Central memory CD8-positive, alpha-beta T cell (primary cell): Measurements from ENCODE around the gene IPP.
"Not testable (repeated sequence)": the region's sequence is repeated elsewhere in the genome, so short reads cannot be mapped to it uniquely, and the experiment has no call there.

Source experiments
- ATAC-seq: fragments of 150-1000 bp; cut with Tn5 transposase; replicated peaks from 2 replicates; pipeline ENCODE4 v1.10.0; 2022; ENCODE audit warnings: mild to moderate bottlenecking, moderate FRiP score, moderate number of reproducible peaks; ENCODE audit not compliant: poor library complexity, severe bottlenecking; ENCODE audit errors: extremely low read depth
- DNase-seq, 2 donors: peaks; one replicate each; pipeline ENCODE4 v3.0.0; 2021; ENCODE audit warnings: low spot score in 2 of 2
- H3K27ac Mint-ChIP-seq: one replicate; pipeline ENCODE4 v1.8.0; 2022; ENCODE audit warnings: low read depth, mild to moderate bottlenecking, moderate library complexity, mixed read lengths
- H3K27me3 Mint-ChIP-seq: one replicate; pipeline ENCODE4 v1.8.0; 2022; ENCODE audit warnings: mixed read lengths
- H3K36me3 Mint-ChIP-seq: one replicate; pipeline ENCODE4 v1.8.0; 2022; ENCODE audit warnings: mild to moderate bottlenecking, moderate library complexity, mixed read lengths; ENCODE audit not compliant: insufficient read depth
- H3K4me1 Mint-ChIP-seq: one replicate; pipeline ENCODE4 v1.8.0; 2022; ENCODE audit warnings: mixed read lengths
- H3K4me3 Mint-ChIP-seq: one replicate; pipeline ENCODE4 v1.8.0; 2022; ENCODE audit warnings: mild to moderate bottlenecking, moderate library complexity, mixed read lengths
- H3K9me3 Mint-ChIP-seq: one replicate; pipeline ENCODE4 v1.8.0; 2022; ENCODE audit warnings: mixed read lengths

The IPP gene

GRCh38 chr1:45730075-45730779, 20.2 kb downstream of the IPP start:
- DNase-seq = no peak
- H3K4me3 Mint-ChIP-seq = no peak overlapping the region
- H3K9me3 Mint-ChIP-seq = no peaks in the 10 kb centered on the region
- no peak for ATAC-seq
- H3K27me3 Mint-ChIP-seq = no peaks in the 10 kb centered on the region
- H3K27ac Mint-ChIP-seq = no peak overlapping the region
- peaks cover 10% of the 10 kb centered on the region for H3K4me1 Mint-ChIP-seq
- peaks cover 15% of the 10 kb centered on the region for H3K36me3 Mint-ChIP-seq

- ATAC-seq, H3K27ac Mint-ChIP-seq, DNase-seq, H3K4me1 Mint-ChIP-seq, H3K27me3 Mint-ChIP-seq, H3K9me3 Mint-ChIP-seq, H3K4me3 Mint-ChIP-seq: not testable (repeated sequence)
- H3K36me3 Mint-ChIP-seq = peaks cover 12% of the 10 kb centered on the region
Measured at GRCh38 chr1:45726007-45726406, 24.4 kb downstream of the IPP start.

- Mint-ChIP-seq H3K27me3 (no peaks in the 10 kb centered on the region), H3K4me3 (no peak overlapping the region), H3K4me1 (no peaks in the 10 kb centered on the region), H3K9me3 (no peaks in the 10 kb centered on the region), H3K27ac (no peak overlapping the region), H3K36me3 (peaks cover 12% of the 10 kb centered on the region)
- ATAC-seq (no peak), DNase-seq (no peak)
Measured at GRCh38 chr1:45723248-45723930, 27.1 kb downstream of the IPP start.

- ATAC-seq = no peak
- no peaks in the 10 kb centered on the region for H3K27me3 Mint-ChIP-seq
Measured at GRCh38 chr1:45722809-45723208, 27.6 kb downstream of the IPP start.

GRCh38 chr1:45721207-45721606, 29.2 kb downstream of the IPP start:
- Mint-ChIP-seq H3K27me3 (no peaks in the 10 kb centered on the region), H3K4me3 (no peak overlapping the region), H3K4me1 (no peaks in the 10 kb centered on the region), H3K27ac (no peak overlapping the region), H3K36me3 (peaks cover 10% of the 10 kb centered on the region), H3K9me3 (no peaks in the 10 kb centered on the region)
- DNase-seq (no peak), ATAC-seq (no peak)

More at GRCh38 chr1:45722809-45723208, 27.6 kb downstream of the IPP start:
- H3K9me3 Mint-ChIP-seq = no peaks in the 10 kb centered on the region
- no peak overlapping the region for H3K27ac Mint-ChIP-seq
- no peaks in the 10 kb centered on the region for H3K4me1 Mint-ChIP-seq
- no peak for DNase-seq
- H3K36me3 Mint-ChIP-seq = peaks cover 12% of the 10 kb centered on the region
- H3K4me3 Mint-ChIP-seq = no peak overlapping the region

- Mint-ChIP-seq H3K4me3 (no peak overlapping the region), H3K4me1 (no peaks in the 10 kb centered on the region), H3K27ac (peak overlapping the region; percentile 19), H3K9me3 (no peaks in the 10 kb centered on the region), H3K36me3 (peaks cover 17% of the 10 kb centered on the region), H3K27me3 (no peaks in the 10 kb centered on the region)
- ATAC-seq = no peak
- DNase-seq = no peak
Measured at GRCh38 chr1:45718289-45718688, 32.2 kb downstream of the IPP start.

GRCh38 chr1:45717386-45717785, 33.1 kb downstream of the IPP start:
- H3K4me3 Mint-ChIP-seq, H3K4me1 Mint-ChIP-seq, DNase-seq, H3K27me3 Mint-ChIP-seq, H3K9me3 Mint-ChIP-seq, H3K27ac Mint-ChIP-seq, ATAC-seq: not testable (repeated sequence)
- peaks cover 20% of the 10 kb centered on the region for H3K36me3 Mint-ChIP-seq

GRCh38 chr1:45716700-45717099, 33.8 kb downstream of the IPP start:
- peaks cover 25% of the 10 kb centered on the region for H3K36me3 Mint-ChIP-seq
- no peaks in the 10 kb centered on the region for H3K9me3 Mint-ChIP-seq
- no peak overlapping the region for H3K4me3 Mint-ChIP-seq
- H3K27ac Mint-ChIP-seq = no peak overlapping the region
- H3K27me3 Mint-ChIP-seq = no peaks in the 10 kb centered on the region
- DNase-seq = no peak
- no peak for ATAC-seq
- no peaks in the 10 kb centered on the region for H3K4me1 Mint-ChIP-seq

GRCh38 chr1:45713711-45714110, 36.7 kb downstream of the IPP start:
- H3K9me3 Mint-ChIP-seq = no peaks in the 10 kb centered on the region
- H3K36me3 Mint-ChIP-seq = peaks cover 28% of the 10 kb centered on the region
- DNase-seq (no peak), ATAC-seq (no peak)
- H3K4me3 Mint-ChIP-seq = no peak overlapping the region
- H3K27me3 Mint-ChIP-seq = no peaks in the 10 kb centered on the region
- no peaks in the 10 kb centered on the region for H3K4me1 Mint-ChIP-seq
- no peak overlapping the region for H3K27ac Mint-ChIP-seq

- Mint-ChIP-seq H3K27ac (no peak overlapping the region), H3K9me3 (peaks cover 8% of the 10 kb centered on the region), H3K4me1 (no peaks in the 10 kb centered on the region), H3K27me3 (no peaks in the 10 kb centered on the region), H3K4me3 (no peak overlapping the region), H3K36me3 (peaks cover 9% of the 10 kb centered on the region)
- DNase-seq (no peak), ATAC-seq (no peak)
Measured at GRCh38 chr1:45704637-45705036, 45.8 kb downstream of the IPP start.

- no peaks in the 10 kb centered on the region for H3K27me3 Mint-ChIP-seq
- peaks cover 35% of the 10 kb centered on the region for H3K36me3 Mint-ChIP-seq
- H3K4me3 Mint-ChIP-seq = no peak overlapping the region
- DNase-seq (no peak), ATAC-seq (no peak)
- H3K27ac Mint-ChIP-seq = no peak overlapping the region
- no peaks in the 10 kb centered on the region for H3K9me3 Mint-ChIP-seq
- H3K4me1 Mint-ChIP-seq = peaks cover 6% of the 10 kb centered on the region
Measured at GRCh38 chr1:45694823-45695222, 55.6 kb downstream of the IPP start.

GRCh38 chr1:45693811-45694210, 56.6 kb downstream of the IPP start:
- not testable (repeated sequence) for H3K4me1 Mint-ChIP-seq

More at GRCh38 chr1:45693811-45694210, 56.6 kb downstream of the IPP start:
- DNase-seq, H3K4me3 Mint-ChIP-seq, H3K27ac Mint-ChIP-seq, ATAC-seq, H3K27me3 Mint-ChIP-seq, H3K9me3 Mint-ChIP-seq: not testable (repeated sequence)
- peaks cover 38% of the 10 kb centered on the region for H3K36me3 Mint-ChIP-seq
